Keratinocyte (primary cell): ENCODE measurements around the gene PTPA. TPM values are rescaled to one million over a fixed set of nuclear protein-coding genes. Genes with fewer than 3 reads are reported as not detected.

ENCODE experiments used
- DNase-seq: peaks from one replicate; pipeline ENCODE4 v3.0.0-alpha.2; 2011; ENCODE audit warnings: low read depth, missing footprints, low spot score
- FAIRE-seq: peaks from 2 replicates; lab custom pipeline; 2011; peaks lifted over from hg19 to GRCh38; lab: Jason Lieb, UNC
- H2AFZ ChIP-seq: 2 replicates; pipeline ENCODE4 v1.6.0; 2012; ENCODE audit warnings: low read length, control low read depth, inconsistent platforms; ENCODE audit not compliant: control insufficient read depth
- H3K27ac ChIP-seq: 2 replicates; pipeline ENCODE4 v1.5.1; 2011; ENCODE audit warnings: low read length; ENCODE audit not compliant: control insufficient read depth, insufficient read depth
- H3K27me3 ChIP-seq: 3 replicates; pipeline ENCODE4 v1.6.0; 2011; ENCODE audit warnings: low read length; ENCODE audit not compliant: control insufficient read depth, insufficient read depth; ENCODE audit errors: extremely low read depth
- H3K36me3 ChIP-seq, 2 experiments: 2 replicates in 1 of 2; 3 replicates in 1 of 2; pipeline ENCODE4 v1.5.1; 2011; ENCODE audit warnings: low read length in 2 of 2, mild to moderate bottlenecking in 1 of 2; ENCODE audit not compliant: control insufficient read depth in 2 of 2, insufficient read depth in 2 of 2; ENCODE audit errors: extremely low read depth in 1 of 2
- H3K4me1 ChIP-seq: 3 replicates; pipeline ENCODE4 v1.5.1; 2011; ENCODE audit warnings: low read length; ENCODE audit not compliant: control insufficient read depth, insufficient read depth; ENCODE audit errors: extremely low read depth
- H3K4me2 ChIP-seq: 3 replicates; pipeline ENCODE4 v1.6.0; 2011; ENCODE audit warnings: low read depth, low read length; ENCODE audit not compliant: control insufficient read depth, insufficient read depth; ENCODE audit errors: extremely low read depth
- H3K4me3 ChIP-seq, 3 experiments: fragments of 200-600 bp in 1 of 3; sonication (generic) in 1 of 3; 2 replicates in 2 of 3; 3 replicates in 1 of 3; pipeline ENCODE4 v1.5.1; 2011 to 2016; ENCODE audit warnings: low read length in 3 of 3, mild to moderate bottlenecking in 3 of 3, control low read depth in 2 of 3, inconsistent platforms in 1 of 3, low read depth in 1 of 3, mixed read lengths in 1 of 3, mixed run types in 1 of 3, moderate library complexity in 1 of 3; ENCODE audit not compliant: control insufficient read depth in 2 of 3, insufficient read depth in 2 of 3; ENCODE audit errors: extremely low read depth in 1 of 3
- H3K79me2 ChIP-seq: 2 replicates; pipeline ENCODE4 v1.6.0; 2012; ENCODE audit warnings: low read length; ENCODE audit not compliant: control insufficient read depth, insufficient read depth
- H3K9ac ChIP-seq: 3 replicates; pipeline ENCODE4 v1.6.0; 2011; ENCODE audit warnings: low read length; ENCODE audit not compliant: control insufficient read depth, insufficient read depth; ENCODE audit errors: extremely low read depth
- H3K9me1 ChIP-seq: 3 replicates; pipeline ENCODE4 v1.6.0; 2011; ENCODE audit warnings: low read length; ENCODE audit not compliant: control insufficient read depth, insufficient read depth; ENCODE audit errors: extremely low read depth
- H3K9me3 ChIP-seq: 2 replicates; pipeline ENCODE4 v1.5.1; 2012; ENCODE audit warnings: low read depth, low read length; ENCODE audit not compliant: control insufficient read depth
- H4K20me1 ChIP-seq: 3 replicates; pipeline ENCODE4 v1.6.0; 2011; ENCODE audit warnings: low read length; ENCODE audit not compliant: control insufficient read depth, insufficient read depth; ENCODE audit errors: extremely low read depth
- CTCF ChIP-seq, 3 experiments: IDR thresholded peaks in 1 of 3; conservative IDR thresholded peaks in 1 of 3; optimal IDR thresholded peaks in 1 of 3; 2 replicates in 2 of 3; 3 replicates in 1 of 3; pipeline versions ENCODE3 to v1.5.1; 2011; ENCODE audit warnings: low read length in 3 of 3, mild to moderate bottlenecking in 3 of 3, moderate library complexity in 2 of 3, control low read depth in 1 of 3, inconsistent platforms in 1 of 3; ENCODE audit not compliant: insufficient read depth in 2 of 3; ENCODE audit errors: extremely low read depth in 1 of 3
- EZH2 ChIP-seq: IDR thresholded peaks from one replicate; pipeline ENCODE4 v1.6.1; 2012; ENCODE audit warnings: inconsistent platforms, mild to moderate bottlenecking, low read length, moderate library complexity
- dilution Hi-C: fragments of 300-500 bp; cut with MboI; formaldehyde crosslinking; loops from one replicate; pipeline ENCODE4 v1.7.0; 2020; ENCODE audit warnings: low sequenced_read_pairs; ENCODE audit not compliant: extremely low pct_ligation_motif_present
- polyA plus RNA-seq, 5 experiments: library from polyadenylated mRNA; depleted of rRNA in 3 of 5; stranded (reverse) in 3 of 5; stranded (forward) in 1 of 5; unstranded in 1 of 5; fragments of >200 nt; gene quantifications; 1 replicate in 1 of 5; 2 replicates in 3 of 5; 3 replicates in 1 of 5; pipeline versions ENCODE4 v1.2.1 to v1.2.3, GENCODE V29; 2011 to 2012; ENCODE audit warnings: missing spikeins in 2 of 5, low read depth in 1 of 5, low replicate concordance in 1 of 5

Gene PTPA
- polyA plus RNA-seq, 1 donor (not counting 4 experiments of a cell fraction or from before 2014, with no cell fraction given): 98.0 TPM

GRCh38 chr9:129138144-129138462, 26.9 kb downstream of the PTPA start:
- Histone ChIP-seq H3K79me2 (peaks cover 6% of the 10 kb centered on the region), H3K4me3 (no peak overlapping the region), H3K27me3 (no peaks in the 10 kb centered on the region), H3K4me1 (peaks cover 43% of the 10 kb centered on the region), H3K9me1 (peaks cover 2% of the 10 kb centered on the region), H3K9me3 (no peaks in the 10 kb centered on the region), H3K9ac (no peak overlapping the region), H2AFZ (no peak overlapping the region), H3K4me2 (no peak overlapping the region), H3K36me3 (peaks cover 14 to 21% of the 10 kb centered on the region in 2 experiments), H3K27ac (no peak overlapping the region), H4K20me1 (no peaks in the 10 kb centered on the region)
- no peak for FAIRE-seq
- dilution Hi-C loops: no loop called here
- TF ChIP-seq CTCF (optimal IDR thresholded peaks at IDR 0.05 in 1 of 3, IDR thresholded peaks at IDR 0.05 in 1 of 3, conservative IDR thresholded peaks at IDR 0.05 in 1 of 3; ENCODE audit: extremely low read depth in 1 of 3, insufficient read depth in 2 of 3, low read length in 3 of 3): no peak
- TF ChIP-seq EZH2: no peak
- no peak for DNase-seq

- H3K9me3 ChIP-seq: no peaks in the 10 kb centered on the region
- H3K27ac ChIP-seq: no peak overlapping the region
- peaks cover 11 to 20% of the 10 kb centered on the region in 2 experiments for H3K36me3 ChIP-seq
- H3K9ac ChIP-seq: peak overlapping the region; percentile 6
- H3K79me2 ChIP-seq: peaks cover 6% of the 10 kb centered on the region
- H4K20me1 ChIP-seq: no peaks in the 10 kb centered on the region
- TF ChIP-seq EZH2: no peak
- no peak for TF ChIP-seq CTCF (optimal IDR thresholded peaks at IDR 0.05 in 1 of 3, IDR thresholded peaks at IDR 0.05 in 1 of 3, conservative IDR thresholded peaks at IDR 0.05 in 1 of 3; ENCODE audit: extremely low read depth in 1 of 3, insufficient read depth in 2 of 3, low read length in 3 of 3)
- DNase-seq (no peak), FAIRE-seq (no peak)
- H3K9me1 ChIP-seq: peaks cover 2% of the 10 kb centered on the region
- H3K4me3 ChIP-seq: no peak overlapping the region
- H3K4me2 ChIP-seq: no peak overlapping the region
- peaks cover 48% of the 10 kb centered on the region for H3K4me1 ChIP-seq
- H3K27me3 ChIP-seq: no peaks in the 10 kb centered on the region
- dilution Hi-C loops: no loop called here
- no peak overlapping the region for H2AFZ ChIP-seq
Measured at GRCh38 chr9:129138476-129139232, 27.4 kb downstream of the PTPA start.
